Liver (tissue), 9 donors: Measurements from ENCODE around the gene MAP1LC3C. TPM values are rescaled to one million over a fixed set of nuclear protein-coding genes. Genes with fewer than 3 reads are reported as not detected.

Experiments used
- DNase-seq: peaks from one replicate; pipeline ENCODE4 v3.0.0-alpha.2; 2017; ENCODE audit warnings: low spot score
- H3K27ac ChIP-seq, 2 donors: one replicate each; pipeline ENCODE4 v1.7.0; 2013; ENCODE audit warnings: inconsistent platforms in 2 of 2, low read length in 2 of 2, control low read depth in 1 of 2, low read depth in 1 of 2, mild to moderate bottlenecking in 1 of 2
- H3K27me3 ChIP-seq, 4 donors: one replicate each; pipeline versions ENCODE4 v1.6.1 to v1.7.0; 2013; ENCODE audit warnings: low read length in 3 of 4, inconsistent platforms in 1 of 4, mild to moderate bottlenecking in 1 of 4, moderate library complexity in 1 of 4; ENCODE audit not compliant: control insufficient read depth in 4 of 4, insufficient read depth in 4 of 4
- H3K36me3 ChIP-seq, 4 donors: one replicate each; pipeline versions ENCODE4 v1.6.1 to v1.7.0; 2013; ENCODE audit warnings: low read length in 3 of 4, mild to moderate bottlenecking in 3 of 4, low read depth in 1 of 4, moderate library complexity in 1 of 4; ENCODE audit not compliant: control insufficient read depth in 4 of 4, insufficient read depth in 3 of 4
- H3K4me1 ChIP-seq, 4 donors: one replicate each; pipeline versions ENCODE4 v1.6.1 to v1.7.0; 2013; ENCODE audit warnings: low read length in 3 of 4, mild to moderate bottlenecking in 3 of 4, moderate library complexity in 1 of 4; ENCODE audit not compliant: control insufficient read depth in 4 of 4, insufficient read depth in 4 of 4
- H3K4me3 ChIP-seq, 3 donors: one replicate each; pipeline versions ENCODE4 v1.6.1 to v1.7.0; 2013; ENCODE audit warnings: low read length in 3 of 3, control low read depth in 1 of 3, low read depth in 1 of 3, mild to moderate bottlenecking in 1 of 3
- H3K9ac ChIP-seq, 2 donors: one replicate each; pipeline ENCODE4 v1.7.0; 2013; ENCODE audit warnings: low read length in 2 of 2, mild to moderate bottlenecking in 2 of 2, moderate library complexity in 2 of 2, control low read depth in 1 of 2, low read depth in 1 of 2
- H3K9me3 ChIP-seq, 4 donors: one replicate each; pipeline versions ENCODE4 v1.6.1 to v1.7.0; 2013; ENCODE audit warnings: low read length in 3 of 4; ENCODE audit not compliant: control insufficient read depth in 4 of 4
- EGR1 ChIP-seq, 2 donors: IDR thresholded peaks; 2 replicates each; pipeline ENCODE4 v1.6.1; 2016 to 2018; ENCODE audit warnings: antibody characterized with exemption in 2 of 2, low read depth in 2 of 2
- FOXA1 ChIP-seq: IDR thresholded peaks from 2 replicates; pipeline ENCODE4 v1.6.1; 2016; ENCODE audit warnings: antibody characterized with exemption
- FOXA2 ChIP-seq: IDR thresholded peaks from 2 replicates; pipeline ENCODE4 v1.6.1; 2016; ENCODE audit warnings: antibody characterized with exemption
- GABPA ChIP-seq, 2 donors: IDR thresholded peaks in 1 of 2; conservative IDR thresholded peaks in 1 of 2; 2 replicates each; pipeline ENCODE4 v1.6.1; 2016; ENCODE audit warnings: antibody characterized with exemption in 2 of 2, mild to moderate bottlenecking in 1 of 2, moderate library complexity in 1 of 2
- HNF4A ChIP-seq, 2 donors: conservative IDR thresholded peaks; 2 replicates each; pipeline ENCODE4 v1.6.1; 2016; ENCODE audit warnings: antibody characterized with exemption in 2 of 2, mild to moderate bottlenecking in 2 of 2
- HNF4G ChIP-seq: IDR thresholded peaks from 2 replicates; pipeline ENCODE4 v1.6.1; 2016; ENCODE audit warnings: antibody characterized with exemption
- JUND ChIP-seq, 2 donors: IDR thresholded peaks; 2 replicates each; pipeline ENCODE4 v1.6.1; 2016; ENCODE audit warnings: antibody characterized with exemption in 2 of 2
- NR2F2 ChIP-seq: IDR thresholded peaks from 2 replicates; pipeline ENCODE4 v1.6.1; 2016; ENCODE audit warnings: antibody characterized with exemption
- RAD21 ChIP-seq, 2 donors: IDR thresholded peaks; 2 replicates each; pipeline ENCODE4 v1.6.1; 2016; ENCODE audit warnings: antibody characterized with exemption in 2 of 2, mild to moderate bottlenecking in 2 of 2
- RXRA ChIP-seq, 2 donors: IDR thresholded peaks; 2 replicates each; pipeline ENCODE4 v1.6.1; 2017 to 2018; ENCODE audit warnings: antibody characterized with exemption in 2 of 2, mild to moderate bottlenecking in 1 of 2
- SP1 ChIP-seq: IDR thresholded peaks from 2 replicates; pipeline ENCODE4 v1.6.1; 2018; ENCODE audit warnings: antibody characterized with exemption, mild to moderate bottlenecking
- TAF1 ChIP-seq: conservative IDR thresholded peaks from 2 replicates; pipeline ENCODE4 v1.6.1; 2016; ENCODE audit warnings: antibody characterized with exemption, mild to moderate bottlenecking
- WGBS: extraction: QIAGEN DNeasy Blood & Tissue Kit; methylation state at CpG from one replicate; pipeline ENCODE4 v1.1.7; 2013; 5-methylcytosine and 5-hydroxymethylcytosine counted together
- polyA plus RNA-seq, 2 donors: library from polyadenylated mRNA; stranded (reverse) in 1 of 2; unstranded in 1 of 2; fragments of 200-250 nt in 1 of 2; fragments of >200 nt in 1 of 2; fragmentation: Nextera tagmentation in 1 of 2; extraction: Ambion mirVana in 1 of 2; gene quantifications; one replicate each; pipeline versions ENCODE4 v1.2.1 to v1.2.3, GENCODE V29; 2013 to 2015
- total RNA-seq, 2 donors: library from RNA; depleted of rRNA; stranded (reverse); fragments of >200 nt; gene quantifications; one replicate each; pipeline ENCODE4 v1.2.3, GENCODE V29; 2014
- TF ChIP-seq, protein P1 (sequence below): IDR thresholded peaks from 2 replicates; pipeline ENCODE4 v1.6.1; 2016; ENCODE audit warnings: antibody characterized with exemption
- TF ChIP-seq, protein P2 (sequence below): IDR thresholded peaks from 2 replicates; pipeline ENCODE4 v1.6.1; 2016; ENCODE audit warnings: antibody characterized with exemption, mild to moderate bottlenecking
- TF ChIP-seq, protein P3 (sequence below): fragments of 150-350 bp; IDR thresholded peaks from 2 replicates; pipeline ENCODE4 v1.5.1; 2017; ENCODE audit warnings: improper control_type of control experiment, low read depth, low read length; ENCODE audit not compliant: missing input control
- TF ChIP-seq, protein P4 (sequence below): IDR thresholded peaks from 2 replicates; pipeline ENCODE4 v1.6.1; 2016; ENCODE audit warnings: antibody characterized with exemption
- TF ChIP-seq, protein P5 (sequence below): IDR thresholded peaks from 2 replicates; pipeline ENCODE4 v1.6.1; 2016; ENCODE audit warnings: antibody characterized with exemption
- donor health status: healthy.
- donor health status: healthy.
- donor health status: healthy.
- donor health status: healthy.
- donor health status: healthy.

Gene MAP1LC3C
- total and polyA plus RNA-seq, 4 donors: not detected

DNA sequence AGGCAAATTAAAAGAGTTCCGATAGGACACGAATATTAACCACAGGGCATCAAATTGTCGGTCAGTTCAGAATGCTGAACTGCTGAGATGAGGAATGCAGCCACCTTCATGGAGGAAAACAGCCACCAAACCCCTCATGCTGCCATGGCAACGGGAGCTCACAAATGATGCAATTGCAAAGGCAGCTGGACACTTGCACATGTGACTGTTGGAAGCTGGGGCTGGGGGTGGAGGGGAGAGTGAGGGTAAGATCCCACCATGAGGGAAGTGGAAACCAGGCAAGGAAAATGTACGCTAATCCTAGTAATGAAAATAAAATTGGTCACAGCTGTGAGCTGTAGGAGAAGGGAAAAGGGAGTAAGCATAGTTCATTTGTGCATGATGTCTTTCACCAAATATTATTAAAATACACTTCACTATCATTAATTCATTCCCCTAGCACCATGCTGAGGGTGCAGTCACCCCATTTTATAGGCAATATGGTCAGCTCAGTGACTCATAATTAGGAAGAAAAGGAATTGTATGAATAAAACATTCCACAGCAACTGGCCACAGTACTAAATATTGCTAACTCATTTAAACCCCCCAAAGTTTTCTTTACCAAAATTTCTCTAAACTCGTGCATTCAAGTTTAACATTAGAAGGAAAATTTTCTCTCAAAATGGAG lies 26.1 kb downstream of the MAP1LC3C start:
- Histone ChIP-seq H3K27ac (no peak overlapping the region), H3K36me3 (no peaks in the 10 kb centered on the region), H3K9ac (no peak overlapping the region), H3K9me3 (no peaks in the 10 kb centered on the region), H3K27me3 (no peaks in the 10 kb centered on the region), H3K4me3 (no peak overlapping the region), H3K4me1 (no peaks in the 10 kb centered on the region)
- no peak for DNase-seq
- 69% methylated on average over 6 of the region's 6 CpGs for WGBS
- TF ChIP-seq, protein P1, sequence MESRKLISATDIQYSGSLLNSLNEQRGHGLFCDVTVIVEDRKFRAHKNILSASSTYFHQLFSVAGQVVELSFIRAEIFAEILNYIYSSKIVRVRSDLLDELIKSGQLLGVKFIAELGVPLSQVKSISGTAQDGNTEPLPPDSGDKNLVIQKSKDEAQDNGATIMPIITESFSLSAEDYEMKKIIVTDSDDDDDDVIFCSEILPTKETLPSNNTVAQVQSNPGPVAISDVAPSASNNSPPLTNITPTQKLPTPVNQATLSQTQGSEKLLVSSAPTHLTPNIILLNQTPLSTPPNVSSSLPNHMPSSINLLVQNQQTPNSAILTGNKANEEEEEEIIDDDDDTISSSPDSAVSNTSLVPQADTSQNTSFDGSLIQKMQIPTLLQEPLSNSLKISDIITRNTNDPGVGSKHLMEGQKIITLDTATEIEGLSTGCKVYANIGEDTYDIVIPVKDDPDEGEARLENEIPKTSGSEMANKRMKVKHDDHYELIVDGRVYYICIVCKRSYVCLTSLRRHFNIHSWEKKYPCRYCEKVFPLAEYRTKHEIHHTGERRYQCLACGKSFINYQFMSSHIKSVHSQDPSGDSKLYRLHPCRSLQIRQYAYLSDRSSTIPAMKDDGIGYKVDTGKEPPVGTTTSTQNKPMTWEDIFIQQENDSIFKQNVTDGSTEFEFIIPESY: no peak
- TF ChIP-seq, protein P2, sequence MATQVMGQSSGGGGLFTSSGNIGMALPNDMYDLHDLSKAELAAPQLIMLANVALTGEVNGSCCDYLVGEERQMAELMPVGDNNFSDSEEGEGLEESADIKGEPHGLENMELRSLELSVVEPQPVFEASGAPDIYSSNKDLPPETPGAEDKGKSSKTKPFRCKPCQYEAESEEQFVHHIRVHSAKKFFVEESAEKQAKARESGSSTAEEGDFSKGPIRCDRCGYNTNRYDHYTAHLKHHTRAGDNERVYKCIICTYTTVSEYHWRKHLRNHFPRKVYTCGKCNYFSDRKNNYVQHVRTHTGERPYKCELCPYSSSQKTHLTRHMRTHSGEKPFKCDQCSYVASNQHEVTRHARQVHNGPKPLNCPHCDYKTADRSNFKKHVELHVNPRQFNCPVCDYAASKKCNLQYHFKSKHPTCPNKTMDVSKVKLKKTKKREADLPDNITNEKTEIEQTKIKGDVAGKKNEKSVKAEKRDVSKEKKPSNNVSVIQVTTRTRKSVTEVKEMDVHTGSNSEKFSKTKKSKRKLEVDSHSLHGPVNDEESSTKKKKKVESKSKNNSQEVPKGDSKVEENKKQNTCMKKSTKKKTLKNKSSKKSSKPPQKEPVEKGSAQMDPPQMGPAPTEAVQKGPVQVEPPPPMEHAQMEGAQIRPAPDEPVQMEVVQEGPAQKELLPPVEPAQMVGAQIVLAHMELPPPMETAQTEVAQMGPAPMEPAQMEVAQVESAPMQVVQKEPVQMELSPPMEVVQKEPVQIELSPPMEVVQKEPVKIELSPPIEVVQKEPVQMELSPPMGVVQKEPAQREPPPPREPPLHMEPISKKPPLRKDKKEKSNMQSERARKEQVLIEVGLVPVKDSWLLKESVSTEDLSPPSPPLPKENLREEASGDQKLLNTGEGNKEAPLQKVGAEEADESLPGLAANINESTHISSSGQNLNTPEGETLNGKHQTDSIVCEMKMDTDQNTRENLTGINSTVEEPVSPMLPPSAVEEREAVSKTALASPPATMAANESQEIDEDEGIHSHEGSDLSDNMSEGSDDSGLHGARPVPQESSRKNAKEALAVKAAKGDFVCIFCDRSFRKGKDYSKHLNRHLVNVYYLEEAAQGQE: no peak
- TF ChIP-seq FOXA1: no peak
- TF ChIP-seq, protein P3, sequence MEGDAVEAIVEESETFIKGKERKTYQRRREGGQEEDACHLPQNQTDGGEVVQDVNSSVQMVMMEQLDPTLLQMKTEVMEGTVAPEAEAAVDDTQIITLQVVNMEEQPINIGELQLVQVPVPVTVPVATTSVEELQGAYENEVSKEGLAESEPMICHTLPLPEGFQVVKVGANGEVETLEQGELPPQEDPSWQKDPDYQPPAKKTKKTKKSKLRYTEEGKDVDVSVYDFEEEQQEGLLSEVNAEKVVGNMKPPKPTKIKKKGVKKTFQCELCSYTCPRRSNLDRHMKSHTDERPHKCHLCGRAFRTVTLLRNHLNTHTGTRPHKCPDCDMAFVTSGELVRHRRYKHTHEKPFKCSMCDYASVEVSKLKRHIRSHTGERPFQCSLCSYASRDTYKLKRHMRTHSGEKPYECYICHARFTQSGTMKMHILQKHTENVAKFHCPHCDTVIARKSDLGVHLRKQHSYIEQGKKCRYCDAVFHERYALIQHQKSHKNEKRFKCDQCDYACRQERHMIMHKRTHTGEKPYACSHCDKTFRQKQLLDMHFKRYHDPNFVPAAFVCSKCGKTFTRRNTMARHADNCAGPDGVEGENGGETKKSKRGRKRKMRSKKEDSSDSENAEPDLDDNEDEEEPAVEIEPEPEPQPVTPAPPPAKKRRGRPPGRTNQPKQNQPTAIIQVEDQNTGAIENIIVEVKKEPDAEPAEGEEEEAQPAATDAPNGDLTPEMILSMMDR: no peak
- no peak for TF ChIP-seq RAD21 (IDR thresholded peaks at IDR 0.05)
- TF ChIP-seq TAF1: no peak
- TF ChIP-seq HNF4G: no peak
- no peak for TF ChIP-seq HNF4A (conservative IDR thresholded peaks at IDR 0.05)
- TF ChIP-seq GABPA (IDR thresholded peaks at IDR 0.05 in 1 of 2, conservative IDR thresholded peaks at IDR 0.05 in 1 of 2): no peak
- TF ChIP-seq, protein P4, sequence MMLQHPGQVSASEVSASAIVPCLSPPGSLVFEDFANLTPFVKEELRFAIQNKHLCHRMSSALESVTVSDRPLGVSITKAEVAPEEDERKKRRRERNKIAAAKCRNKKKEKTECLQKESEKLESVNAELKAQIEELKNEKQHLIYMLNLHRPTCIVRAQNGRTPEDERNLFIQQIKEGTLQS: no peak
- TF ChIP-seq, protein P5, sequence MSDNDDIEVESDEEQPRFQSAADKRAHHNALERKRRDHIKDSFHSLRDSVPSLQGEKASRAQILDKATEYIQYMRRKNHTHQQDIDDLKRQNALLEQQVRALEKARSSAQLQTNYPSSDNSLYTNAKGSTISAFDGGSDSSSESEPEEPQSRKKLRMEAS: no peak
- TF ChIP-seq RXRA (IDR thresholded peaks at IDR 0.05): no peak
- TF ChIP-seq NR2F2: no peak
- TF ChIP-seq EGR1 (IDR thresholded peaks at IDR 0.05; ENCODE audit: low read depth in 2 of 2): no peak
- no peak for TF ChIP-seq SP1
- no peak for TF ChIP-seq FOXA2
- TF ChIP-seq JUND (IDR thresholded peaks at IDR 0.05): no peak
